B cell (primary cell): ENCODE measurements around the gene UTS2B. TPM values are rescaled to one million over a fixed set of nuclear protein-coding genes. Genes with fewer than 3 reads are reported as not detected.

ENCODE experiments used
- ATAC-seq: fragments of 200-7000 bp; cut with Tn5 transposase; one replicate; pipeline ENCODE4 v1.10.0; 2021; ENCODE audit warnings: low read depth, mild to moderate bottlenecking, moderate number of reproducible peaks, moderate library complexity
- CTCF ChIA-PET: fragments of 350-600 bp; sonication (Branson Sonifier 250); formaldehyde crosslinking; loops from one replicate; lab custom pipeline; 2021; ENCODE audit warnings: antibody characterized with exemption, inconsistent platforms; lab: Charles Lee
- POLR2A ChIA-PET: fragments of 350-600 bp; sonication (Branson Sonifier 250); formaldehyde crosslinking; loops from one replicate; lab custom pipeline; 2021; ENCODE audit warnings: antibody characterized with exemption; lab: Charles Lee
- DNase-seq: peaks from one replicate; pipeline ENCODE4 v3.0.0; 2013
- H2AFZ ChIP-seq: 2 replicates; pipeline ENCODE4 v1.6.1; 2012; ENCODE audit warnings: mild to moderate bottlenecking, low read depth, low read length; ENCODE audit not compliant: insufficient read depth, poor library complexity, severe bottlenecking
- H3K27ac ChIP-seq, 2 donors: 1 replicate in 1 of 2; 2 replicates in 1 of 2; pipeline ENCODE4 v1.5.1; 2012 to 2013; ENCODE audit warnings: low read length in 2 of 2, mild to moderate bottlenecking in 2 of 2, moderate library complexity in 1 of 2
- H3K27me3 ChIP-seq, 4 experiments: fragments of 200-600 bp in 1 of 4; sonication (generic) in 1 of 4; replicated peaks in 1 of 4; 1 replicate in 2 of 4; 2 replicates in 2 of 4; pipeline versions ENCODE4 v1.6.1 to v1.7.0; 2013 to 2016; ENCODE audit warnings: low read length in 3 of 4, mild to moderate bottlenecking in 2 of 4, mixed read lengths in 1 of 4, moderate library complexity in 1 of 4; ENCODE audit not compliant: insufficient read depth in 4 of 4, control insufficient read depth in 3 of 4; ENCODE audit errors: control extremely low read depth in 1 of 4
- H3K36me3 ChIP-seq, 2 experiments: replicated peaks in 1 of 2; 1 replicate in 1 of 2; 2 replicates in 1 of 2; pipeline versions ENCODE4 v1.6.1 to v1.7.1; 2013; ENCODE audit warnings: low read length in 1 of 2; ENCODE audit not compliant: insufficient read depth in 2 of 2, control insufficient read depth in 1 of 2; ENCODE audit errors: control extremely low read depth in 1 of 2, extremely low read depth in 1 of 2
- H3K4me1 ChIP-seq, 2 donors: fragments of 200-600 bp in 1 of 2; sonication (generic) in 1 of 2; 1 replicate in 1 of 2; 2 replicates in 1 of 2; pipeline versions ENCODE4 v1.5.1 to v1.6.1; 2013 to 2017; ENCODE audit warnings: low read length in 2 of 2; ENCODE audit not compliant: control insufficient read depth in 2 of 2, insufficient read depth in 2 of 2
- H3K4me2 ChIP-seq: replicated peaks from 2 replicates; pipeline ENCODE3; 2012; ENCODE audit warnings: mild to moderate bottlenecking, low read depth, low read length; ENCODE audit not compliant: poor library complexity, severe bottlenecking
- H3K4me3 ChIP-seq, 5 experiments: fragments of 200-600 bp in 1 of 5; sonication (generic) in 1 of 5; 1 replicate in 3 of 5; 2 replicates in 2 of 5; pipeline versions ENCODE4 v1.5.1 to v1.7.0; 2011 to 2016; ENCODE audit warnings: low read length in 4 of 5, mild to moderate bottlenecking in 4 of 5, low read depth in 2 of 5, control low read depth in 1 of 5, moderate library complexity in 1 of 5; ENCODE audit not compliant: insufficient read depth in 1 of 5; ENCODE audit errors: control extremely low read depth in 1 of 5, extremely low read depth in 1 of 5
- H3K79me2 ChIP-seq: fragments of 200-600 bp; sonication (generic); one replicate; pipeline ENCODE4 v1.6.0; 2016; ENCODE audit warnings: low read length; ENCODE audit not compliant: control insufficient read depth, insufficient read depth
- H3K9ac ChIP-seq: fragments of 200-600 bp; sonication (generic); 2 replicates; pipeline ENCODE4 v1.6.1; 2017; ENCODE audit warnings: mild to moderate bottlenecking, low read length, moderate library complexity
- H3K9me3 ChIP-seq, 3 donors: one replicate each; pipeline versions ENCODE4 v1.6.1 to v1.7.1; 2013; ENCODE audit warnings: low read length in 2 of 3; ENCODE audit not compliant: control insufficient read depth in 2 of 3, insufficient read depth in 1 of 3; ENCODE audit errors: control extremely low read depth in 1 of 3
- H4K20me1 ChIP-seq: 2 replicates; pipeline ENCODE4 v1.6.0; 2012; ENCODE audit warnings: mild to moderate bottlenecking, low read length; ENCODE audit not compliant: insufficient read depth, control insufficient read depth, poor library complexity, severe bottlenecking
- H3K27ac Mint-ChIP-seq: one replicate; pipeline ENCODE4 v1.8.0; 2021; ENCODE audit warnings: mixed read lengths
- H3K27me3 Mint-ChIP-seq: one replicate; pipeline ENCODE4 v1.8.0; 2021; ENCODE audit warnings: mixed read lengths
- H3K4me1 Mint-ChIP-seq: one replicate; pipeline ENCODE4 v1.8.0; 2021; ENCODE audit warnings: mixed read lengths
- H3K4me3 Mint-ChIP-seq: one replicate; pipeline ENCODE4 v1.8.0; 2021; ENCODE audit warnings: mixed read lengths
- H3K9me3 Mint-ChIP-seq: one replicate; pipeline ENCODE4 v1.8.0; 2022; ENCODE audit warnings: mixed read lengths; ENCODE audit not compliant: insufficient read depth
- CTCF ChIP-seq: fragments of 200-600 bp; IDR thresholded peaks from one replicate; pipeline ENCODE4 v1.8.0; 2022; ENCODE audit warnings: antibody characterized with exemption, mild to moderate bottlenecking
- EZH2 ChIP-seq: IDR thresholded peaks from 2 replicates; pipeline ENCODE4 v1.6.1; 2012; ENCODE audit warnings: borderline replicate concordance, low read depth, mild to moderate bottlenecking, moderate library complexity, low read length; ENCODE audit not compliant: insufficient read depth, poor library complexity, severe bottlenecking
- WGBS: methylation state at CpG from one replicate; pipeline ENCODE4 v1.1.5; 2013; ENCODE audit warnings: missing lambda C conversion rate; ENCODE audit not compliant: insufficient coverage; 5-methylcytosine and 5-hydroxymethylcytosine counted together
- intact Hi-C: fragments of 100-400 bp; cut with micrococcal nuclease; formaldehyde crosslinking; loops from one replicate; pipeline ENCODE4 v1.10.0; 2022
- polyA plus RNA-seq: library from polyadenylated mRNA; depleted of rRNA; stranded (reverse); fragments of >200 nt; gene quantifications from 2 replicates; pipeline ENCODE4 v1.2.3, GENCODE V29; 2012
- total RNA-seq, 2 donors: library from RNA; stranded (reverse); fragments of 120-200 nt in 1 of 2; gene quantifications; 1 replicate in 1 of 2; 2 replicates in 1 of 2; pipeline versions ENCODE4 v1.2.3 to v1.2.4, GENCODE V29; 2013 to 2022

Gene UTS2B
- total and polyA plus RNA-seq, 2 donors (not counting 1 experiment from before 2014, with no cell fraction given), result 1.8 to 2.0 TPM

DNA sequence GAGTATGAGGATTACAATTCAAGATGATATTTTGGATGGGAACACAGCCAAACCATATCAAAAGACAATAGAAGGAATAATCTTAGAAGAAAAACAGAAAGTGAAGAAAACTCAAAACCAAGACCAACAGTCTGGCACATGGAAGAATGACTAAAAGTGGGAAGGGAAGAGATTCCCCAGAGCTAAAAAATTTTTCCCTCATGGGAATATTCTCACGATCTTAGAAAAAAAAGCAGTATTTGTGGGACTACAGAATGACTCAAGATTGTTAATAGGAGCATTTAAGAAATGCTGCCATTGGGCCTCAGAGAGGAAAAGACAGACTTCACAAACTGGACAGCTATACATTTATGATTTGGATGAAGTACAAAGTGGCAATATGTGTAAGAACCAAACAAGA is 113.0 kb downstream of the UTS2B start:
- DNase-seq (no peak), ATAC-seq (no peak)
- H3K4me1 ChIP-seq, result no peaks in the 10 kb centered on the region
- no CpG with 5 or more reads among the region's 1 CpG for WGBS
- Mint-ChIP-seq H3K4me3 (no peak overlapping the region), H3K4me1 (no peaks in the 10 kb centered on the region), H3K9me3 (peaks cover 6% of the 10 kb centered on the region), H3K27ac (no peak overlapping the region), H3K27me3 (peaks cover 3% of the 10 kb centered on the region)
- CTCF ChIA-PET, result no interaction called here
- peaks cover 0 to 11% (median 0%) of the 10 kb centered on the region in 3 donors for H3K9me3 ChIP-seq
- H3K9ac ChIP-seq, result no peak overlapping the region
- H3K27me3 ChIP-seq, result peaks cover 0 to 2% (median 0%) of the 10 kb centered on the region in 4 experiments
- no peak overlapping the region for H3K4me3 ChIP-seq
- H4K20me1 ChIP-seq, result no peaks in the 10 kb centered on the region
- no peak overlapping the region for H3K27ac ChIP-seq
- no peak overlapping the region for H3K4me2 ChIP-seq
- H3K79me2 ChIP-seq, result no peaks in the 10 kb centered on the region
- no peak overlapping the region for H2AFZ ChIP-seq
- intact Hi-C loops, result no loop called here
- TF ChIP-seq CTCF, result no peak
- no peak for TF ChIP-seq EZH2
- H3K36me3 ChIP-seq, result no peaks in the 10 kb centered on the region
- POLR2A ChIA-PET, result no interaction called here

Other genes with a start within 250 kb of the UTS2B start
- gene OSTN, start 131.3 kb downstream of the UTS2B start, total RNA-seq, result not detected in 2 replicates
- not detected in 2 replicates for gene OSTN, start 131.3 kb downstream of the UTS2B start, polyA plus RNA-seq
- gene CCDC50, start 1.1 kb downstream of the UTS2B start, total RNA-seq, result 121 and 124 TPM in 2 replicates
- gene CCDC50, start 1.1 kb downstream of the UTS2B start, polyA plus RNA-seq, result 48.7 and 52.1 TPM in 2 replicates
- gene PYDC2, start 130.6 kb upstream of the UTS2B start, total RNA-seq, result not detected in 2 replicates
- gene PYDC2, start 130.6 kb upstream of the UTS2B start, polyA plus RNA-seq, result not detected in 2 replicates